GM04504 (cell line): Measurements from ENCODE around the gene LRCH4.

ENCODE experiments used
- DNase-seq: peaks from one replicate; pipeline ENCODE4 v3.0.0-alpha.2; 2012; ENCODE audit warnings: low read depth

LRCH4 gene

DNA sequence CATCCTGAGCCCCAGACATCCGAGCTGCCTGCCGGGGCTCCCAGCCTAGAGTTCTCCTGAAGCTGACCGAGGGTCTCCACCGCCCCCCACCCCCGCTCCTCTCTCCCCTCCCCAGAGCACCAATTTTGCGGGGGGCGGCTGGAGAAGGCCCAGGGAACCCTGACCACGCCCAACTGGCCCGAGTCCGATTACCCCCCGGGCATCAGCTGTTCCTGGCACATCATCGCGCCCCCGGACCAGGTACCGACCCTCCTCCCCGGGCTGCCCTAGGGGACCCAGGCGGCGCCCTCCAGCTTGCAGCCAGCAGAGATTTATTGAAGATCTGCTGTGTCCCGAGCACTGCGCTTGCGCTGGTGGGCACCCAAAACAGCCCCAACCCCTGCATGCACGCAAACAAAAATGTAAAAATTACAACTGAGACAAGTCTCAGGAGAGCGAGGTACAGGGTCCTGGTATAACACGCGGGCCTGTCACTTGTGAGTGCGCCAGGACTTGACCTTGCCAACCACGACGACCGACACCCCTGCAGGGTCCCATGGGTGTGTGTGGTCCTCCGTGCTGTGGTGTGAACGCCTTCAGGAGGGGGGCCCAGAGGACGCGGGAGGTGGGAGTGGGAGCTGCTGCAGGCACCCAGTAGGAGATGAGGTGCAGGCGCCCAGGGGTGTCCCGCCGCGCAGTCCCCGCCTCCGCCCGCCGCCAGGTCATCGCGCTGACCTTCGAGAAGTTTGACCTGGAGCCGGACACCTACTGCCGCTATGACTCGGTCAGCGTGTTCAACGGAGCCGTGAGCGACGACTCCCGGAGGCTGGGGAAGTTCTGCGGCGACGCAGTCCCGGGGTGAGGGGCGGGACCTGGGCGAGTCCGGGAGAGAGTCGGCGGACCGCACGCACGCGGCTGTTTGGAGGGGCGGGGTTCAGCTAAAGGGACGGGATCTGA is 19.3 kb upstream of the LRCH4 start:
- no peak for DNase-seq

DNA sequence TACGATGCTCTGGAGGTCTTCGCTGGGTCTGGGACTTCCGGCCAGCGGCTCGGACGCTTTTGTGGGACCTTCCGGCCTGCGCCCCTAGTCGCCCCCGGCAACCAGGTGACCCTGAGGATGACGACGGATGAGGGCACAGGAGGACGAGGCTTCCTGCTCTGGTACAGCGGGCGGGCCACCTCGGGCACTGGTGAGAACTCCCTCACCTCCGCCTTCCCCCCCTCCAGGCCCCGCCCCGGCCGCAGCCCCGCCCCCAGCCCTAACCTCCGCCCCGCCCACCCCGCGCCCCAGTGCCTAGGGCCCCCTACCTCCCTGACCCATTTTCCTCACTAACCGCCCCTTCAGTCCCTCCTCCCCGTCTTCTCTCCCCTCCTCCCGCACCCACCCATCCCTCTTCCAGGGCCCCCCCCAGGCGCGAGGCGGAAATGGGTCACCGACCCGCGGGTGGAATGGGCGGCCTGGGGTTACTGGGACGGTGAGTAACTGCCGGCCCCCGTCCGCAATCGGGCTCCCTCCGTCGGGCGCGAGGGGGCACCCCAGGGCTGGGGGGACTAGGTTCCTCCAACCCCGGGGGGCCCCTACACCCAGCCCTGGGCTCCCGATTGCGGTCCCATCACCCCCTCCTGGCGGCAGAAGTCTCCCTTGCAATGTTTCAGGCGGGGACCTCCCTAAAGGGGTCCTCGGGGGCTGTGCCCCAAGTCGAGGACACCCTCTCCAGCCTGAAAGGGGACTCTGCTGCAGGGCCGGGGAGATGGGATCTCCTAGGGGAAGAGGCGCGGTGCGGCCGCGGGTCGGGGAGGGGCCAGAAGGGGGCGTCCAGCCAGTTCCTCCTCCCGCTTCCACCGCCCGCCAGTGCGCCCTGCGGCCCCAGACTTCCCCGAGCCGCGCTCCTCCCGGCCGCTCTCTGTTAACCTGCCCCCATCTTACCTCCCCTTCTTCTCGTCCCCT is 18.4 kb upstream of the LRCH4 start:
- no peak for DNase-seq

DNA sequence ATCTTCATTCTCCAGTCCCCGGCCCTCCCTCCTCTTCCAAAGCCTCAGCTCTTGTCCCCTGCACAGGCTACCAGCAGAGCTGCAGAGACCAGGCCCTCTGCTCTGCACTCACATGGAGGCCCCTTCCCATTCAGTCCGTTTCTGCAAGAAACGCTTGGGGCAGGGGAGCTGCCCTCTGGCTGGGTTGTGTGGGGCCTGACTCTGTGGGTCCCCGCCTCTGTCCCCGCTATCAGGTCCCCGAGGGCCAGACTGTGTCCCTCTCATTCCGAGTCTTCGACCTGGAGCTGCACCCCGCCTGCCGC is 17.7 kb upstream of the LRCH4 start:
- DNase-seq = no peak

DNA sequence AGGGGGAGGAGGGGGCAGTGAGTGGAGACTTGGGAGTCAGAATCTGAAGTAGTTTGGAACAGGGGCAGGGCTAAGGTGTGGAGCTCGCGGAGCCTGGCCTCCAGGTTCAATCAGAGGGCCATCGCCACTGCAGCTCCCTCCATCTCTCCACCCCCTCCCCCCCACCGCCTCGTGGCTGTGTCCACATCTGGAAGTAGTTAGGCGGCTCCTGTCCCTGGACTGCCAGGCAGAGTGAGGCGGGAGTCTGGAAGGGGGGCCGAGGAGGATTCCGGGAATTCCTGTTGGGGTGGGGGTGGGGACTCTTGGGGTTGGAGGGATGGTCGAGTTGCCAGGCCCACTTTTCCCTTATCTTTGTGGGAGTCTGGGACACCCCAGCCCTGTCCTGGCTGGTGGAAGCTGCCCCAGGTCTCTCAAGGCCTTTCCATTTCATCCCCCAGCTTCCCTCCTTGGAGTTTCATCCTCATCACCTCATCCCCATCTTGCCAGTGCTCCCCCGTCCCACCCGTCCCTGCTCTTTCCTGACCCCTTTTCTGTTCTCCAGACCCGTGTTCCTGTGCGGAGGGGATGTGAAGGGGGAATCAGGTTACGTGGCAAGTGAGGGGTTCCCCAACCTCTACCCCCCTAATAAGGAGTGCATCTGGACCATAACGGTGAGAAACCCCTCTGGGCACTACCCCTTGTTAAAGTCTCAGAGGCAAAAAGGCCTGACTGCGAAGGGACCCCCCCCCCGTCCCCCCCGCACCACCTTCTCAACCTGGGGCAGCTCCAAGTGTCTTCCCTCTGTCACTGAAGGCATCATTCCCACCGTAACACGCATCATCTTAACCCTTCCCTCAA is 17.2 kb upstream of the LRCH4 start:
- DNase-seq = peak; percentile 84

DNA sequence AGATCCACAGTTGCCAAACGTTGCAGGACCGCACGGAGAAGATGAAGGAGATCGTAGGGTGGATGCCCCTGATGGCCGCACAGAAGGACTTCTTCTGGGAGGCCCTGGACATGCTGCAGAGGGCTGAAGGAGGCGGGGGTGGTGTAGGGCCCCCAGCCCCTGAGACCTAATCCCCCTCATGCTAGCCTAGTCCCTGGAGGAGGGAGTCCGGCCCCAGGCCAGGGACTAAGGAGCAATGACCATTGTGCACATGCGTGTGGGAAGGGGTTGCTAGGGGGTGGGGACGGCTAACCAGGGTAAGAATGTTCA is 14.8 kb upstream of the LRCH4 start:
- DNase-seq = no peak

- DNase-seq = no peak
Measured at GRCh38 chr7:100599911-100600729, 14.2 kb upstream of the LRCH4 start.

- no peak for DNase-seq
Measured at GRCh38 chr7:100598425-100598824, 12.5 kb upstream of the LRCH4 start.

GRCh38 chr7:100595188-100595587 is 9.3 kb upstream of the LRCH4 start:
- no peak for DNase-seq

- DNase-seq = no peak
Measured at GRCh38 chr7:100591596-100591995, 5.7 kb upstream of the LRCH4 start.

DNA sequence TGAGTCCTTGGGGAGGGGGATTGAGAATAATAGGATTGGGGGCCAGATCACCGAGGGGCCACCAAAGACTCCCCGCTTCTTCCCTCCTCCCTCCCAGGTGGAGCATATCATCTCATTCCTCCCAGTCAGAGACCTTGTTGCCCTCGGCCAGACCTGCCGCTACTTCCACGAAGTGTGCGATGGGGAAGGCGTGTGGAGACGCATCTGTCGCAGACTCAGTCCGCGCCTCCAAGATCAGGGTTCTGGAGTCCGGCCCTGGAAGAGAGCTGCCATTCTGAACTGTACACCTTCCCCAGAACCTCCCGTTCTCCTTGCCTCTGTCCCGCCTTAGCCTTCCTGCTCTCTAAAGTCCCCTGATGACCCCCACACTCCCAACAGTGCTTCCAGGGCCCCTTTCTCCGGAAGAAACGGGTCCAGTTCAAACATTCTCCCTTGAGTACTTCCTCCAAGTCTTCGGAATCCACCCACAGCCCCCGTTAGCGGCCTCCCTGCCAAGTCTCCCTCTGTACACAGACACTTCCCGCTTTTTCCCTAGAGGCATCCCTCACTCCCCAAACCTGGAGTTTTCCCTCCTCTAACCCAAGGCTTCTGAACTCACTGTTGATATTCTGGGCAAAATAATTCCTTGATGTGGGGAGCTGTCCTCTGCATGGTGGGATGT is 4.3 kb upstream of the LRCH4 start:
- no peak for DNase-seq

- no peak for DNase-seq
Measured at GRCh38 chr7:100589341-100589947, 3.5 kb upstream of the LRCH4 start.

DNA sequence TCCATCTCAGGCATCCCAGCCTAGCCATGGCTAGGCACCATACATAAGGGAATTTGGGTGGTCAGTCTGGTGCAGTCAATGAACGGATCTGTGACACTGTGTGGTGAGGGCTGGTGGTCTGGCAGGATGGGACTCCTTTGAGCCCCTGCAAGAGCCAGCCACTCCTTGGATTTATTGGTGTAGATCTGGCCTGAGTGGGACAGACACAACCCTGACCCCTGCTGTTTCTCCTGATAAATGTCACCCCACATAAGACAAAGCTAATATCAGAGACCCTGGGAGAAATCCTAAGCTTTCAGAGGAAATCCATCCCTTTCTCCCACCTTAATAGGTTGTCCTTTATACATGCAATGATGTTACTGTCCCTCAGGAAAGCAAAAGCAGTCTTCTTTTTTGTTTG is 2.5 kb upstream of the LRCH4 start:
- no peak for DNase-seq

DNA sequence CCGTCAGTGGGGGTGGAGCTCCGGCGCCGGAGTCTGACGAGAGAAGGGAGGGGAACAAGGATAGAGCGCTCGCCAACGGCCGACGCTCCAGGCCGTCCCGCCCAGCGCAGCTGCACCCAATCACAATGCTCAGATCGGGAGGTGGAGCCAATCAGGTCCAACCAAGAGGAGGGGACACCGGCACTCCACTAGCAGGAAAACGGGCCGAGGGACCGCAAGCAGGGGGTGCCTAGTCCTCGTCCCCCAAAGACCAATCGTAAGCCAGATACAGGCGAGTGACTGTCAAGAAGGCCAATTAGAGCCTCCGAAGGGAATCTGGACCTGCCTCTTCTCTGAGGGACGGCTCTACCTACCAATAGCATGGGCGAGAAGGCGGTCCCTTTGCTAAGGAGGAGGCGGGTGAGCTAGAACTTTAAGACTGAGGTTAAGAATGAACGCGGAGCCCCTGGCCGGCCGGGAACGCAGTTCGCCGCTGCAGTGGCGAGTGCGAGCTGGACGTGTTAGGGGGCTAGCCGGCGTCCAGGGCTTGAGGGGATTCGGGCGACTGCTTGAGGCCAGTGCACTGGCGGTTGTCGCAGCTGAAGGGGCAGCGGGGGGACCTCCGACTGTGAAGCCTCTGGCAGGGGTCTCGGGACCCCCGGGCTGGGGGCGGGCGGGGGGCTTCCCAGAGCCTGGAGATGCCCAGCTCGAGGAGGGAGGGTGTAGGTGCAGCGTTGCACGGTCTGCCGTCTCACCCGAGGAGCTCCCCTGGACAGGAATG is 517 bp upstream of the LRCH4 start, which contains the start of gene FBXO24:
Gene FBXO24 (plus strand): TSS at position 63 of the 760 bp plus-strand sequence. CDS start 298 bp downstream, at position 361.
- DNase-seq = peak; percentile 100

DNA sequence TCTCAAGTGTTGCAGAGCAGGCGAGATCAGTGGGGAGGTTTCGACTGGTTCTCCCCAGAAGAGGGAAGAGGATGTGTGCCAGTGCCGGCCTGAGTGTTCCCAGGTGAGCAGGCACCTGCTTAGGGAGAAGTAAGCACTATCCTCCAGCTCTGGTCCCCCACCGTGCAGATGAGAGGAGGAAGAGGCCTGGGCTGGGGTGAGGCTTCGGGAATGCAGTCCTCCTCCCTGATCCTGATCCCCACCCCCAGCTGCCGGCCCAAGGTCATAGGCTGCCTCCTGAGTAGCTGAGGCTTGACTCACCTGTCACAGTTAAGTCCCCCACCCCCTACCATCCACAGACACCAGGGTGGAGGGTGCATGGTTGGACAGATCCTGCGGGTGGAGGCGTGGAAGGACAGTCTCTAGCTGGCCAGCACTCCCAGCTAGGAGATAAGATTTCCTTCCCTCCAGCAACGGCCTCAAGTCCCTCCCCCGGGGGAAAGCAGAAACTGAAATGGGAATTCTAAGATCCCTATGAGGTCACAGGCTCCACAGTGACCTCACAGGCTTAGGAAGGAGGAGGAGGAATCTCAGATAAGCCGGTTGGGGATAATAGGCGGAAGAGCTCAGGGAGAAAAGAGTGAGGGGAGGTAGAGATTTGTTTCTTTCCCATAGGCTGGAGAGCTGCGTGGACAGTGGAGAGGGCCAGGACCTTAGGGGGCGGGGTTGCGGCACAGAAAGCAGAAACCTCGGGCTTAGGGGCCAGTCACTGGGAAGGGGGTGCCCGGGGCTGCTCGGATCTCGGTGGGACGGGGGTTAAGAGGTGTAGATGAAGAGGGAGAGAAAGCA is 1.0 kb downstream of the LRCH4 start:
- no peak for DNase-seq

DNA sequence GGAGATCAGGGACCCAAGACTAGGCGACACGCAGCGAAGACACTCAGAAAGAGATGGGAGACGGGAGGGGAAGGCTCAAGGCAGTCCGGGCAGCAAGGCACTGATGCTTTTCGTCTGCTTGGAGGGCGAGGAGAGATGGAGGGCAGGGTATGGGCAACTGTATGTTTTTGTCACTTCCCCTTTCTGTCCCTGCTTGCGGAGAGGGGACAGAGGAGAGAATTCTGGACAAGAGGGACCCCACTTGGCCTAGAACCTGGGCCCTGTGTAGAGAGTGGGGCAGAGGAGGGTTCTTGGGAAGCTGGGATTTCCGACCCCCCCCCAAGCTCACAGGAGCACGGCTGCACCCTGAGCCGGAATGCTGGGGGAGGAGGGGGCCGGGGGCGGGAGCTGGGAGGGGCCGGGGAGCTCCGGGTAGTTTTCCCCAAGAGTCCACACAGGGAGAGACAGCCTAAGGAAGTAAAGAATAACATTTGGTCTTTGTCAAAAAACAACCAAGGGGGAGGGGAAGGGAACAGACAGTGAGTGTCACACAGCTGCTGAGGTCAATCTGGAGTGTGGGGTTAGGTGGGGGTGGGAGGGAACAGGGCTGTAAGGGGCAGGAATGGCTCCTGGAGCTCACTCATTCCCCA is 1.8 kb downstream of the LRCH4 start:
- no peak for DNase-seq

GRCh38 chr7:100583132-100584053 is 2.5 kb downstream of the LRCH4 start:
- no peak for DNase-seq

- no peak for DNase-seq
Measured at GRCh38 chr7:100582650-100583049, 3.3 kb downstream of the LRCH4 start.
